ENCODE measurements around the gene ARRB1. TPM values are rescaled to one million over a fixed set of nuclear protein-coding genes. Genes with fewer than 3 reads are reported as not detected.
A peak's percentile ranks its signal among the peaks of the same experiment; 100 is the strongest.

ARRB1 gene
- total and polyA plus RNA-seq, 2 of the 13 experiments (the other 11 are each of a cell fraction or from before 2014, with no cell fraction given), result 22.5 to 35.7 TPM

DNA sequence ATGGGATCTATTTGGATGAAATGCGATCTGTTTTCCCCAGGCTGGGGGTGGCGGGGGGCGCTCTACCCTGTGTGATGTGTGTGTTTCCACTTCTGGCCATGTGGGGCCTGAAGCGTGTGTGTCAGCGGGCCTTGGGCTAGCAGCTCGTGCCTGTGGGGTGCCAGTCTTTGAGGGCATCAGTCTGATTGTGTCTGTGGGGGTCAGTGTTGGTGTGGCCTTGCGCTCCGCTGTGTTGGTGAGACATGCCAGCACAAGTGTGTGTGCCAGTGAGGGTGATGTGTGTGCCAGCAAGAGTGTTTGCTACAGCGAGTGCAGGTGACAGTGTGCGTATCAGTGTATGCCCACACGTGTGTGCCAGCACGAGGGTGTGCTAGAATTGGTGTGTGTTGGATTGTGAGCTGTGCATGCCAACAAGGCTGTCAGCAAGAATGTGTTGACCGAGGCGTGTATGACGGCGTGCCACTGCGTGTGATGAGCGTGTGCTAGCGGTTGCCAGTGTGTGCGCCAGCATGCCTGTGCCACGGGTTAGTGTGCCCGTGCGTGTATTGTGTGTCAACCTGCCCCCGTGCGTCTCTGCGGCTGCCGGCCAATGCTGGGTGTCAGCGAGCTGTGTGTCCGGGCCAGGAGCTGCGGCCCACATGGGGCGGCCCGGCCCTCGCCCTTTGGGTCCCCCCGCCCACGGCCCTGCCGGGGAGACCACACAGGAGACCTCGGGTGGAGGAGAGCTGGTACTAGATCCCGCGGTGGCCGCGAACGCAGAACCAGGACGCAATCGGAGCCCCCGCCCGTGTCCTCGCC, 519 bp downstream of the ARRB1 start:
- Histone ChIP-seq H3K27ac (ENCODE audit: extremely low read length, insufficient read depth, low read length) (peak overlapping the region; percentile 85), H3K4me3 (replicated peaks in 1 of 3; ENCODE audit: insufficient read depth in 1 of 3, low read depth in 2 of 3, low read length in 3 of 3) (peak overlapping the region; percentile 63 to 86 (median 84)), H3K36me3 (replicated peaks in 1 of 2; ENCODE audit: control insufficient read depth in 1 of 2, insufficient read depth in 2 of 2, low read length in 2 of 2) (no peaks in the 10 kb centered on the region), H2AFZ (ENCODE audit: low read length) (no peak overlapping the region), H3K4me1 (ENCODE audit: insufficient read depth, low read length) (peaks cover 62% of the 10 kb centered on the region), H3K79me2 (ENCODE audit: insufficient read depth, low read length) (peaks cover 51% of the 10 kb centered on the region), H3K4me2 (ENCODE audit: low read depth, low read length) (peak overlapping the region; percentile 99), H4K20me1 (ENCODE audit: insufficient read depth, low read length) (peaks cover 22% of the 10 kb centered on the region; the same call in 1 of the 2 replicates), H3K27me3 (ENCODE audit: control insufficient read depth in 1 of 2, insufficient read depth in 2 of 2, low read length in 2 of 2) (peaks cover 3 to 8% of the 10 kb centered on the region in 2 experiments; a peak in 2 of 5 replicates), H3K9me3 (ENCODE audit: low read length) (no peaks in the 10 kb centered on the region), H3K9ac (ENCODE audit: insufficient read depth, low read depth, low read length) (peak overlapping the region; percentile 85)
- intact Hi-C loops (cut with micrococcal nuclease; ENCODE audit: unreplicated experiment), result no loop called here
- POLR2A ChIA-PET, result interaction anchor here (3.7 kb wide), 1 partner anchor 10 kb away, joined by 20 read pairs; no protein-coding TSS in a partner anchor
- in situ Hi-C loops (cut with HindIII; ENCODE audit: extremely low pct_ligation_motif_present, low pct_unique_long_range_greater_than_20kb), result no loop called here
- 13% methylated on average over 12 of the region's 47 CpGs for WGBS (ENCODE audit: low lambda C conversion rate)
- BruUV-seq (replicated peaks), result TSS peak; percentile 49
- ATAC-seq (peak; percentile 48), DNase-seq (ENCODE audit: low spot score) (no peak), FAIRE-seq (no peak)
- CTCF ChIA-PET (ENCODE audit: low intra/inter-chr PET ratio, low total read pairs), result interaction anchor here (1.5 kb wide), 1 partner anchor 34 kb away, joined by 6 read pairs; no protein-coding TSS in a partner anchor
- TF ChIP-seq ZNF678 (CRISPR knock-in tag; IDR thresholded peaks at IDR 0.05) (no peak), HMGA1 (CRISPR knock-in tag; conservative IDR thresholded peaks at IDR 0.05) (no peak), PRMT3 (CRISPR knock-in tag; IDR thresholded peaks at IDR 0.05; ENCODE audit: borderline replicate concordance, low read depth) (0 out of 2 replicates have a peak, but pooled peaks have one; percentile 24), HCFC1 (IDR thresholded peaks at IDR 0.05; ENCODE audit: low read depth, low read length) (no peak), NR3C1 (CRISPR knock-in tag; IDR thresholded peaks at IDR 0.05) (no peak), PAX8 (CRISPR knock-in tag; IDR thresholded peaks at IDR 0.05; ENCODE audit: borderline replicate concordance) (no peak), HNRNPH1 (optimal IDR thresholded peaks at IDR 0.05; ENCODE audit: low read depth, low read length) (no peak), ZNF350 (CRISPR knock-in tag; IDR thresholded peaks at IDR 0.05; ENCODE audit: borderline replicate concordance, low read depth) (no peak)
- TF ChIP-seq, protein P1, sequence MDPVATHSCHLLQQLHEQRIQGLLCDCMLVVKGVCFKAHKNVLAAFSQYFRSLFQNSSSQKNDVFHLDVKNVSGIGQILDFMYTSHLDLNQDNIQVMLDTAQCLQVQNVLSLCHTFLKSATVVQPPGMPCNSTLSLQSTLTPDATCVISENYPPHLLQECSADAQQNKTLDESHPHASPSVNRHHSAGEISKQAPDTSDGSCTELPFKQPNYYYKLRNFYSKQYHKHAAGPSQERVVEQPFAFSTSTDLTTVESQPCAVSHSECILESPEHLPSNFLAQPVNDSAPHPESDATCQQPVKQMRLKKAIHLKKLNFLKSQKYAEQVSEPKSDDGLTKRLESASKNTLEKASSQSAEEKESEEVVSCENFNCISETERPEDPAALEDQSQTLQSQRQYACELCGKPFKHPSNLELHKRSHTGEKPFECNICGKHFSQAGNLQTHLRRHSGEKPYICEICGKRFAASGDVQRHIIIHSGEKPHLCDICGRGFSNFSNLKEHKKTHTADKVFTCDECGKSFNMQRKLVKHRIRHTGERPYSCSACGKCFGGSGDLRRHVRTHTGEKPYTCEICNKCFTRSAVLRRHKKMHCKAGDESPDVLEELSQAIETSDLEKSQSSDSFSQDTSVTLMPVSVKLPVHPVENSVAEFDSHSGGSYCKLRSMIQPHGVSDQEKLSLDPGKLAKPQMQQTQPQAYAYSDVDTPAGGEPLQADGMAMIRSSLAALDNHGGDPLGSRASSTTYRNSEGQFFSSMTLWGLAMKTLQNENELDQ (CRISPR knock-in tag; IDR thresholded peaks at IDR 0.05; ENCODE audit: borderline replicate concordance), result no peak
- TF ChIP-seq, protein P2, sequence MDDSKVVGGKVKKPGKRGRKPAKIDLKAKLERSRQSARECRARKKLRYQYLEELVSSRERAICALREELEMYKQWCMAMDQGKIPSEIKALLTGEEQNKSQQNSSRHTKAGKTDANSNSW (CRISPR knock-in tag; IDR thresholded peaks at IDR 0.05; ENCODE audit: borderline replicate concordance), result no peak; the same call in 1 of the 2 replicates
- TF ChIP-seq, protein P3, sequence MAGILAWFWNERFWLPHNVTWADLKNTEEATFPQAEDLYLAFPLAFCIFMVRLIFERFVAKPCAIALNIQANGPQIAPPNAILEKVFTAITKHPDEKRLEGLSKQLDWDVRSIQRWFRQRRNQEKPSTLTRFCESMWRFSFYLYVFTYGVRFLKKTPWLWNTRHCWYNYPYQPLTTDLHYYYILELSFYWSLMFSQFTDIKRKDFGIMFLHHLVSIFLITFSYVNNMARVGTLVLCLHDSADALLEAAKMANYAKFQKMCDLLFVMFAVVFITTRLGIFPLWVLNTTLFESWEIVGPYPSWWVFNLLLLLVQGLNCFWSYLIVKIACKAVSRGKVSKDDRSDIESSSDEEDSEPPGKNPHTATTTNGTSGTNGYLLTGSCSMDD (CRISPR knock-in tag; IDR thresholded peaks at IDR 0.05), result peak; percentile 43; the same call in 1 of the 2 replicates
- TF ChIP-seq, protein P4, sequence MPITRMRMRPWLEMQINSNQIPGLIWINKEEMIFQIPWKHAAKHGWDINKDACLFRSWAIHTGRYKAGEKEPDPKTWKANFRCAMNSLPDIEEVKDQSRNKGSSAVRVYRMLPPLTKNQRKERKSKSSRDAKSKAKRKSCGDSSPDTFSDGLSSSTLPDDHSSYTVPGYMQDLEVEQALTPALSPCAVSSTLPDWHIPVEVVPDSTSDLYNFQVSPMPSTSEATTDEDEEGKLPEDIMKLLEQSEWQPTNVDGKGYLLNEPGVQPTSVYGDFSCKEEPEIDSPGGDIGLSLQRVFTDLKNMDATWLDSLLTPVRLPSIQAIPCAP (CRISPR knock-in tag; IDR thresholded peaks at IDR 0.05; ENCODE audit: low read depth), result no peak
- TF ChIP-seq, protein P5, sequence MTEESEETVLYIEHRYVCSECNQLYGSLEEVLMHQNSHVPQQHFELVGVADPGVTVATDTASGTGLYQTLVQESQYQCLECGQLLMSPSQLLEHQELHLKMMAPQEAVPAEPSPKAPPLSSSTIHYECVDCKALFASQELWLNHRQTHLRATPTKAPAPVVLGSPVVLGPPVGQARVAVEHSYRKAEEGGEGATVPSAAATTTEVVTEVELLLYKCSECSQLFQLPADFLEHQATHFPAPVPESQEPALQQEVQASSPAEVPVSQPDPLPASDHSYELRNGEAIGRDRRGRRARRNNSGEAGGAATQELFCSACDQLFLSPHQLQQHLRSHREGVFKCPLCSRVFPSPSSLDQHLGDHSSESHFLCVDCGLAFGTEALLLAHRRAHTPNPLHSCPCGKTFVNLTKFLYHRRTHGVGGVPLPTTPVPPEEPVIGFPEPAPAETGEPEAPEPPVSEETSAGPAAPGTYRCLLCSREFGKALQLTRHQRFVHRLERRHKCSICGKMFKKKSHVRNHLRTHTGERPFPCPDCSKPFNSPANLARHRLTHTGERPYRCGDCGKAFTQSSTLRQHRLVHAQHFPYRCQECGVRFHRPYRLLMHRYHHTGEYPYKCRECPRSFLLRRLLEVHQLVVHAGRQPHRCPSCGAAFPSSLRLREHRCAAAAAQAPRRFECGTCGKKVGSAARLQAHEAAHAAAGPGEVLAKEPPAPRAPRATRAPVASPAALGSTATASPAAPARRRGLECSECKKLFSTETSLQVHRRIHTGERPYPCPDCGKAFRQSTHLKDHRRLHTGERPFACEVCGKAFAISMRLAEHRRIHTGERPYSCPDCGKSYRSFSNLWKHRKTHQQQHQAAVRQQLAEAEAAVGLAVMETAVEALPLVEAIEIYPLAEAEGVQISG (CRISPR knock-in tag; IDR thresholded peaks at IDR 0.05), result 0 out of 2 replicates have a peak, but pooled peaks have one; percentile 31
